ENCODE data around the gene ALK.

DNA sequence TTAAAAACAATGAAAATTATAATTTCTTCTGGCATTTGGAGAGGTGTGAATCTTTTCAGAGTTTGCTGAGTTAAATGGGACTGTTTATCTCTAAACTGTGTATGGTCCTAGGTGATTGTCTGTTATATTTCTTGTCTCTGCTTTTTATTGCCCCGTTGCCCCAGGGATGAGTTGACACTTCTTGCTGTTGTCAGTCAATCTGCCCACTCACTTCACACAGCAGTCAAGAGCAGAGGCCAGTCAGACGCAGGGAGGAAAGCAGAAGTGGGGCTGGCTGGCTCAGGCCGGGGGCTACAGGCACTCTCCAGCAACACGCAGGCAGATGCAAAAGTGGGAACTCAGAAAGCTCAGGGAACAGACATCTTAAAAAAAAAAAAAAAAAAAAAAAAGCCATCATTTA lies 441.0 kb downstream of the ALK start:
- TF ChIP-seq, protein P1, sequence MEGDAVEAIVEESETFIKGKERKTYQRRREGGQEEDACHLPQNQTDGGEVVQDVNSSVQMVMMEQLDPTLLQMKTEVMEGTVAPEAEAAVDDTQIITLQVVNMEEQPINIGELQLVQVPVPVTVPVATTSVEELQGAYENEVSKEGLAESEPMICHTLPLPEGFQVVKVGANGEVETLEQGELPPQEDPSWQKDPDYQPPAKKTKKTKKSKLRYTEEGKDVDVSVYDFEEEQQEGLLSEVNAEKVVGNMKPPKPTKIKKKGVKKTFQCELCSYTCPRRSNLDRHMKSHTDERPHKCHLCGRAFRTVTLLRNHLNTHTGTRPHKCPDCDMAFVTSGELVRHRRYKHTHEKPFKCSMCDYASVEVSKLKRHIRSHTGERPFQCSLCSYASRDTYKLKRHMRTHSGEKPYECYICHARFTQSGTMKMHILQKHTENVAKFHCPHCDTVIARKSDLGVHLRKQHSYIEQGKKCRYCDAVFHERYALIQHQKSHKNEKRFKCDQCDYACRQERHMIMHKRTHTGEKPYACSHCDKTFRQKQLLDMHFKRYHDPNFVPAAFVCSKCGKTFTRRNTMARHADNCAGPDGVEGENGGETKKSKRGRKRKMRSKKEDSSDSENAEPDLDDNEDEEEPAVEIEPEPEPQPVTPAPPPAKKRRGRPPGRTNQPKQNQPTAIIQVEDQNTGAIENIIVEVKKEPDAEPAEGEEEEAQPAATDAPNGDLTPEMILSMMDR (IDR thresholded peaks at IDR 0.05): no peak
- no peak for TF ChIP-seq POLR2A (IDR thresholded peaks at IDR 0.05)
